Measurements from ENCODE around the gene MT1B.
"Not testable (repeated sequence)": the region's sequence is repeated elsewhere in the genome, so short reads cannot be mapped to it uniquely, and the experiment has no call there.

The MT1B gene

GRCh38 chr16:56657555-56658326, 6.1 kb downstream of the MT1B start, which contains the start of gene MT1F:
TSS of gene MT1F (plus strand) at chr16:56657959. CDS start at chr16:56658059, 100 bp downstream.
- Mint-ChIP-seq H3K9me3 (no peaks in the 10 kb centered on the region), H3K27ac (no peak within 1 kb of the TSS), H3K36me3 (ENCODE audit: low read depth) (no peaks in the 10 kb centered on the region), H3K27me3 (ENCODE audit: low read depth, poor library complexity) (peaks cover 100% of the 10 kb centered on the region), H3K4me1 (peaks cover 16% of the 10 kb centered on the region), H3K4me3 (peak within 1 kb of the TSS; percentile 84)
- peak; percentile 72 for DNase-seq
- TF ChIP-seq CTCF (IDR thresholded peaks at IDR 0.05), result no peak

- Mint-ChIP-seq H3K27ac (no peak overlapping the region), H3K36me3 (ENCODE audit: low read depth) (no peaks in the 10 kb centered on the region), H3K9me3 (no peaks in the 10 kb centered on the region), H3K4me1 (peaks cover 20% of the 10 kb centered on the region), H3K27me3 (ENCODE audit: low read depth, poor library complexity) (peaks cover 100% of the 10 kb centered on the region), H3K4me3 (peak overlapping the region; percentile 84)
- no peak for DNase-seq
- TF ChIP-seq CTCF (IDR thresholded peaks at IDR 0.05), result no peak
These were observed 6.7 kb downstream of the MT1B start for GRCh38 chr16:56658327-56658875.

GRCh38 chr16:56662357-56663354, 11.0 kb downstream of the MT1B start:
- peak; percentile 16 for DNase-seq
- no peaks in the 10 kb centered on the region for H3K36me3 Mint-ChIP-seq (ENCODE audit: low read depth)
- H3K4me3 Mint-ChIP-seq, result peak overlapping the region; percentile 65
- no peaks in the 10 kb centered on the region for H3K9me3 Mint-ChIP-seq
- no peak overlapping the region for H3K27ac Mint-ChIP-seq
- peaks cover 100% of the 10 kb centered on the region for H3K27me3 Mint-ChIP-seq (ENCODE audit: low read depth, poor library complexity)
- H3K4me1 Mint-ChIP-seq, result peaks cover 18% of the 10 kb centered on the region
- TF ChIP-seq CTCF (IDR thresholded peaks at IDR 0.05), result no peak

GRCh38 chr16:56664506-56664905, 12.8 kb downstream of the MT1B start:
- H3K36me3 Mint-ChIP-seq (ENCODE audit: low read depth), result no peaks in the 10 kb centered on the region
- H3K4me3 Mint-ChIP-seq, result no peak overlapping the region
- H3K27me3 Mint-ChIP-seq (ENCODE audit: low read depth, poor library complexity), result peaks cover 100% of the 10 kb centered on the region
- TF ChIP-seq CTCF (IDR thresholded peaks at IDR 0.05), result no peak
- no peak overlapping the region for H3K27ac Mint-ChIP-seq
- no peak for DNase-seq
- peaks cover 20% of the 10 kb centered on the region for H3K4me1 Mint-ChIP-seq
- no peaks in the 10 kb centered on the region for H3K9me3 Mint-ChIP-seq

GRCh38 chr16:56665286-56666261, 13.9 kb downstream of the MT1B start:
- H3K9me3 Mint-ChIP-seq; H3K27ac Mint-ChIP-seq; H3K36me3 Mint-ChIP-seq (ENCODE audit: low read depth); H3K4me3 Mint-ChIP-seq; DNase-seq: not testable (repeated sequence)
- Mint-ChIP-seq H3K27me3 (ENCODE audit: low read depth, poor library complexity) (peaks cover 100% of the 10 kb centered on the region), H3K4me1 (peaks cover 20% of the 10 kb centered on the region)
